ENCODE measurements around the gene POLR2C.

POLR2C gene

GRCh38 chr16:57517397-57518367 lies 55.2 kb downstream of the POLR2C start:
- DNase-seq (ENCODE audit: low read depth in 1 of 2, low spot score in 1 of 2) = no peak

GRCh38 chr16:57518520-57518919 lies 56.0 kb downstream of the POLR2C start:
- DNase-seq (ENCODE audit: low read depth in 1 of 2, low spot score in 1 of 2) = no peak

GRCh38 chr16:57518922-57519321 lies 56.4 kb downstream of the POLR2C start:
- no peak for DNase-seq (ENCODE audit: low read depth in 1 of 2, low spot score in 1 of 2)

GRCh38 chr16:57519796-57520360 lies 57.4 kb downstream of the POLR2C start:
- DNase-seq (ENCODE audit: low read depth in 1 of 2, low spot score in 1 of 2) = peak; percentile 64 to 72
